Measurements from ENCODE around the gene CACNA1E.

CACNA1E gene

GRCh38 chr1:181765451-181766026, 282.2 kb downstream of the CACNA1E start:
- no peak for DNase-seq (ENCODE audit: low read depth)
- no peak for TF ChIP-seq POLR2A (IDR thresholded peaks at IDR 0.05; ENCODE audit: extremely low read depth, insufficient read length)
- TF ChIP-seq, protein P1, sequence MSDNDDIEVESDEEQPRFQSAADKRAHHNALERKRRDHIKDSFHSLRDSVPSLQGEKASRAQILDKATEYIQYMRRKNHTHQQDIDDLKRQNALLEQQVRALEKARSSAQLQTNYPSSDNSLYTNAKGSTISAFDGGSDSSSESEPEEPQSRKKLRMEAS (IDR thresholded peaks at IDR 0.05; ENCODE audit: low read depth, low read length): no peak
- TF ChIP-seq CTCF (IDR thresholded peaks at IDR 0.05; ENCODE audit: low read depth, low read length): no peak
- no peak overlapping the region for H3K4me3 ChIP-seq (ENCODE audit: low read depth, low read length)

GRCh38 chr1:181767001-181767708, 283.8 kb downstream of the CACNA1E start:
- H3K4me3 ChIP-seq (ENCODE audit: low read depth, low read length): no peak overlapping the region
- DNase-seq (ENCODE audit: low read depth): no peak
- TF ChIP-seq CTCF (IDR thresholded peaks at IDR 0.05; ENCODE audit: low read depth, low read length) (no peak), POLR2A (IDR thresholded peaks at IDR 0.05; ENCODE audit: extremely low read depth, insufficient read length) (no peak), MYC (IDR thresholded peaks at IDR 0.05; ENCODE audit: low read depth, low read length) (no peak)
- TF ChIP-seq, protein P1 (IDR thresholded peaks at IDR 0.05; ENCODE audit: low read depth, low read length): no peak

DNA sequence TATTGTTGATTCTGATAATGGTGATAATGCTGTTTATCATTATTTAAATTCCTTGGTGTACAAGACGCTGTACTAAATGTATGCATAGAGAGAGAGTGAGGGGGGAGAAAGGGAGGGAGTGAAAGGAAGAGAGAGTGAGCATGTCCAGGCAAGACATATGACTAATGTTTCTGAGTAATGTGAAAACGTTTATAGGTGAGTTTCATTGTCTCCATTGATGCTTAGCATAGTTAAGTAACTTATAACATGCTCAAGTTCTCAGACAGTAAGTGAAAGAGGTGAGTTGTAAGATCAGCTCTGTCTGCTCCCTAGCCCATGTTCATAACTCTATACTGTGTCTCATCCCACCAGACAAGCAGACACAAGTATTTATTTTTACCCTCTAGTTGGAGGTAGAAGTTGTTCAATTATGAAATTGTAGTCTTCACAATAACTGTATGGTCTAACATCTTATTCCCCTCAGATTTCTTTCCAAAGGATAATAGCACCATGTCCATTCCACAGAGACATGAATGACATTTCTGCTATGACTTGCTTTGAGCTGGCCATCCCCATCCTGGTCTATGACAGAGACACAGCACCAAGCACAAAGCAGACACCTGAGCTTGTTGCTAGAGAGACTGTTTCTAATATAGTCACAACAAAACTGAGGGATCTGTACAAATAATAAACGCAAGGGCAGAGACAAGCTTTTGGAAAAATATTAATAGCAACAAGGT, 285.1 kb downstream of the CACNA1E start:
- no peak overlapping the region for H3K4me3 ChIP-seq (ENCODE audit: low read depth, low read length)
- TF ChIP-seq POLR2A (IDR thresholded peaks at IDR 0.05; ENCODE audit: extremely low read depth, insufficient read length) (no peak), MYC (IDR thresholded peaks at IDR 0.05; ENCODE audit: low read depth, low read length) (no peak), CTCF (IDR thresholded peaks at IDR 0.05; ENCODE audit: low read depth, low read length) (no peak)
- TF ChIP-seq, protein P1 (IDR thresholded peaks at IDR 0.05; ENCODE audit: low read depth, low read length): no peak
- DNase-seq (ENCODE audit: low read depth): no peak

DNA sequence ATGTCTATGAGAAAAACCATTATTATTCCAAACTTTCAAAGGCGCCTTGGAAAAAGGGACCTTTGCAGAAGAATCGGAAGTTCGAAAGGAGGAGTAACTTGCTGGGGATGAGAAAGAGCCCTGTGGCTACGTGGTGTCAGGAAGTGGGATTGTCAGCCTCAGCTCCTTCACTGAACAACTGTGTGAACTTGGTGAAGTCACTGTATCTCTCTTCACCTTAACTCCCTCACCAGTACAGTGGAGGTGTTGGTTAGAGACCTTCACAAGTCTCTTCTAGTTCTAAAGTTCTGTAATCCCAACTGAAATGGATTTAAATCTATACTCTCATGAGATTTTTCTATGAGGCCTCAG, 285.6 kb downstream of the CACNA1E start:
- no peak overlapping the region for H3K4me3 ChIP-seq (ENCODE audit: low read depth, low read length)
- no peak for TF ChIP-seq CTCF (IDR thresholded peaks at IDR 0.05; ENCODE audit: low read depth, low read length)
- TF ChIP-seq POLR2A (IDR thresholded peaks at IDR 0.05; ENCODE audit: extremely low read depth, insufficient read length): no peak
- TF ChIP-seq MYC (IDR thresholded peaks at IDR 0.05; ENCODE audit: low read depth, low read length): no peak
- TF ChIP-seq, protein P1 (IDR thresholded peaks at IDR 0.05; ENCODE audit: low read depth, low read length): no peak
- no peak for DNase-seq (ENCODE audit: low read depth)

- no peak for TF ChIP-seq POLR2A (IDR thresholded peaks at IDR 0.05; ENCODE audit: extremely low read depth, insufficient read length)
- no peak for TF ChIP-seq MYC (IDR thresholded peaks at IDR 0.05; ENCODE audit: low read depth, low read length)
- TF ChIP-seq CTCF (IDR thresholded peaks at IDR 0.05; ENCODE audit: low read depth, low read length): no peak
- TF ChIP-seq, protein P1 (IDR thresholded peaks at IDR 0.05; ENCODE audit: low read depth, low read length): no peak
- no peak for DNase-seq (ENCODE audit: low read depth)
- H3K4me3 ChIP-seq (ENCODE audit: low read depth, low read length): no peak overlapping the region
Measured at GRCh38 chr1:181769846-181770245, 286.5 kb downstream of the CACNA1E start.
